ENCODE results near the gene SPATA13. TPM values are rescaled to one million over a fixed set of nuclear protein-coding genes. Genes with fewer than 3 reads are reported as not detected.

The SPATA13 gene
- total and polyA plus RNA-seq, 2 donors (not counting 1 experiment from before 2014, with no cell fraction given): 5.7 to 8.3 TPM

GRCh38 chr13:24153347-24153746, 7.2 kb upstream of the SPATA13 start:
- ChIA-PET CTCF (no interaction called here), POLR2A (no interaction called here)
- no peaks in the 10 kb centered on the region for H3K79me2 ChIP-seq (ENCODE audit: control insufficient read depth, insufficient read depth, low read length)
- Mint-ChIP-seq H3K27me3 (peaks cover 18% of the 10 kb centered on the region), H3K4me1 (no peaks in the 10 kb centered on the region), H3K4me3 (no peak overlapping the region), H3K9me3 (ENCODE audit: insufficient read depth) (no peaks in the 10 kb centered on the region), H3K27ac (no peak overlapping the region)
- intact Hi-C loops (cut with micrococcal nuclease): no loop called here
- no peak overlapping the region for H3K4me3 ChIP-seq (ENCODE audit: control extremely low read depth in 1 of 5, extremely low read depth in 1 of 5, insufficient read depth in 1 of 5, low read depth in 2 of 5, low read length in 4 of 5)
- H3K27me3 ChIP-seq (replicated peaks in 1 of 4; ENCODE audit: control extremely low read depth in 1 of 4, control insufficient read depth in 3 of 4, insufficient read depth in 4 of 4, low read length in 3 of 4): no peaks in the 10 kb centered on the region
- H3K4me1 ChIP-seq (ENCODE audit: control insufficient read depth in 2 of 2, insufficient read depth in 2 of 2, low read length in 2 of 2): no peaks in the 10 kb centered on the region
- DNase-seq (no peak), ATAC-seq (ENCODE audit: low read depth) (no peak)
- H3K9ac ChIP-seq (ENCODE audit: low read length): no peak overlapping the region
- 67% methylated on average over 1 of the region's 3 CpGs for WGBS (ENCODE audit: insufficient coverage)
- no peaks in the 10 kb centered on the region for H3K36me3 ChIP-seq (replicated peaks in 1 of 2; ENCODE audit: control extremely low read depth in 1 of 2, control insufficient read depth in 1 of 2, extremely low read depth in 1 of 2, insufficient read depth in 2 of 2, low read length in 1 of 2)
- H3K4me2 ChIP-seq (replicated peaks; ENCODE audit: low read depth, low read length, poor library complexity, severe bottlenecking): no peak overlapping the region
- H4K20me1 ChIP-seq (ENCODE audit: control insufficient read depth, insufficient read depth, low read length, poor library complexity, severe bottlenecking): no peaks in the 10 kb centered on the region
- H3K9me3 ChIP-seq (ENCODE audit: control extremely low read depth in 1 of 3, control insufficient read depth in 2 of 3, insufficient read depth in 1 of 3, low read length in 2 of 3): no peaks in the 10 kb centered on the region
- H2AFZ ChIP-seq (ENCODE audit: insufficient read depth, low read depth, low read length, poor library complexity, severe bottlenecking): no peak overlapping the region
- no peak overlapping the region for H3K27ac ChIP-seq (ENCODE audit: low read length in 2 of 2)
- TF ChIP-seq, protein P1, sequence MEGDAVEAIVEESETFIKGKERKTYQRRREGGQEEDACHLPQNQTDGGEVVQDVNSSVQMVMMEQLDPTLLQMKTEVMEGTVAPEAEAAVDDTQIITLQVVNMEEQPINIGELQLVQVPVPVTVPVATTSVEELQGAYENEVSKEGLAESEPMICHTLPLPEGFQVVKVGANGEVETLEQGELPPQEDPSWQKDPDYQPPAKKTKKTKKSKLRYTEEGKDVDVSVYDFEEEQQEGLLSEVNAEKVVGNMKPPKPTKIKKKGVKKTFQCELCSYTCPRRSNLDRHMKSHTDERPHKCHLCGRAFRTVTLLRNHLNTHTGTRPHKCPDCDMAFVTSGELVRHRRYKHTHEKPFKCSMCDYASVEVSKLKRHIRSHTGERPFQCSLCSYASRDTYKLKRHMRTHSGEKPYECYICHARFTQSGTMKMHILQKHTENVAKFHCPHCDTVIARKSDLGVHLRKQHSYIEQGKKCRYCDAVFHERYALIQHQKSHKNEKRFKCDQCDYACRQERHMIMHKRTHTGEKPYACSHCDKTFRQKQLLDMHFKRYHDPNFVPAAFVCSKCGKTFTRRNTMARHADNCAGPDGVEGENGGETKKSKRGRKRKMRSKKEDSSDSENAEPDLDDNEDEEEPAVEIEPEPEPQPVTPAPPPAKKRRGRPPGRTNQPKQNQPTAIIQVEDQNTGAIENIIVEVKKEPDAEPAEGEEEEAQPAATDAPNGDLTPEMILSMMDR (IDR thresholded peaks at IDR 0.05): no peak
- TF ChIP-seq EZH2 (IDR thresholded peaks at IDR 0.05; ENCODE audit: borderline replicate concordance, insufficient read depth, low read depth, low read length, poor library complexity, severe bottlenecking): no peak

DNA sequence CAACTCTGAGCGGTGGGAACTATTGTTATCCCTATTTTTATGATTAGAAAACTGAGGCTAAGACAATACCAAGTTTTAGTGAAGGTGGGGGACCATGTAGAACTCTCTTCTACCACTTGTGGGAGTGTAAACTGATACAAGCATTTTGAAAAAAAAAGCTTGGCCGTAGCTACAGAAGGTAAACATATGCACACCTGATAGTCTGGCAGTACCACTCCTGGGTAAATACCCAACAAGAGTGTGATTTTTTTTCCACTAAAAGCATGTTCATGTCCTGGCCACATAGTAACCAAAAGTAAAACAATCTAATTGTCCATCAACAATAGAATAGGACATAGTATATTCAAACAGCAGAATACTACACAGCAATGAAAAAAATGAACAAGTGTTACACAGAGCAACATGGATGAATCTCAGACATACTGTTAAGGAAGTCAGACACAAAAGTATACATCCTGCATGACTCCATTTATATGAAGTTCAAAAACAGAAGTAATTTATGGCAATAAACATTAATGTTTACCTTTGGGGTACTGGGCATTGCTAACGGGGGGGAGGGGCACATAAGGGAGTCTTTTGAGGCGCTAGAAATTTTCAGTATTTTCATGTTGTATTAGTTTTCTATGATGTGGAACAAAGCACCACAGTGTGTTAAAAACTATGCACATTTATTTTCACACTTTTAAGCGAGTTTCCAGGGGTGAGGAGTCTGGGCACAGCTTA, 6.4 kb upstream of the SPATA13 start:
- Histone ChIP-seq H3K27ac (ENCODE audit: low read length in 2 of 2) (no peak overlapping the region), H3K4me3 (ENCODE audit: control extremely low read depth in 1 of 5, extremely low read depth in 1 of 5, insufficient read depth in 1 of 5, low read depth in 2 of 5, low read length in 4 of 5) (no peak overlapping the region), H3K4me2 (replicated peaks; ENCODE audit: low read depth, low read length, poor library complexity, severe bottlenecking) (no peak overlapping the region), H3K9me3 (ENCODE audit: control extremely low read depth in 1 of 3, control insufficient read depth in 2 of 3, insufficient read depth in 1 of 3, low read length in 2 of 3) (no peaks in the 10 kb centered on the region), H2AFZ (ENCODE audit: insufficient read depth, low read depth, low read length, poor library complexity, severe bottlenecking) (no peak overlapping the region), H4K20me1 (ENCODE audit: control insufficient read depth, insufficient read depth, low read length, poor library complexity, severe bottlenecking) (no peaks in the 10 kb centered on the region), H3K27me3 (replicated peaks in 1 of 4; ENCODE audit: control extremely low read depth in 1 of 4, control insufficient read depth in 3 of 4, insufficient read depth in 4 of 4, low read length in 3 of 4) (no peaks in the 10 kb centered on the region), H3K79me2 (ENCODE audit: control insufficient read depth, insufficient read depth, low read length) (no peaks in the 10 kb centered on the region), H3K4me1 (ENCODE audit: control insufficient read depth in 2 of 2, insufficient read depth in 2 of 2, low read length in 2 of 2) (no peaks in the 10 kb centered on the region), H3K9ac (ENCODE audit: low read length) (no peak overlapping the region), H3K36me3 (replicated peaks in 1 of 2; ENCODE audit: control extremely low read depth in 1 of 2, control insufficient read depth in 1 of 2, extremely low read depth in 1 of 2, insufficient read depth in 2 of 2, low read length in 1 of 2) (no peaks in the 10 kb centered on the region)
- DNase-seq (no peak), ATAC-seq (ENCODE audit: low read depth) (no peak)
- Mint-ChIP-seq H3K4me3 (no peak overlapping the region), H3K27me3 (peaks cover 12% of the 10 kb centered on the region), H3K4me1 (no peaks in the 10 kb centered on the region), H3K27ac (no peak overlapping the region), H3K9me3 (ENCODE audit: insufficient read depth) (no peaks in the 10 kb centered on the region)
- TF ChIP-seq, protein P1 (IDR thresholded peaks at IDR 0.05): no peak
- no peak for TF ChIP-seq EZH2 (IDR thresholded peaks at IDR 0.05; ENCODE audit: borderline replicate concordance, insufficient read depth, low read depth, low read length, poor library complexity, severe bottlenecking)
- CTCF ChIA-PET: no interaction called here
- intact Hi-C loops (cut with micrococcal nuclease): no loop called here
- 80% methylated on average over 1 of the region's 5 CpGs for WGBS (ENCODE audit: insufficient coverage)
- POLR2A ChIA-PET: no interaction called here

Measured in B cell (primary cell).